Measurements from ENCODE around the gene HIVEP3.

DNA sequence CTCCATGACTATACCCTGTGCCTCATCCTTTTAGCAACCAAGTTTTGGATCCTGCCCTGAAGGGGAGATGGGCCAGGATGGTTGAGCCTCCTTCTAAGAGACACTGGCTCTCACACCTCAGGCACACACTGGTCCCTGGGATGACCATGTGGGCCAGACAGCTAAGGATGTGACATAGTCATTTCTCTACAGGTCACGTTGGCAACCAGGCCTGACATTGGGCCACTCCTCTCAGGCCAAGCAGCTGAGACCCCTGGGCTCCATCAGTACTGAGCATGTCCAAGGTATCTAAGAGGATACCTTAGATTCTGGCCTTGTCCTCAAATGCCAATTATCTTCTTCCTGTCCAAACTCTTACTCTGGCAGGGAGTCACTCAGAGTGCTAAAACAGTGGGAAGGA is 238.7 kb downstream of the HIVEP3 start:
- TF ChIP-seq, protein P1, sequence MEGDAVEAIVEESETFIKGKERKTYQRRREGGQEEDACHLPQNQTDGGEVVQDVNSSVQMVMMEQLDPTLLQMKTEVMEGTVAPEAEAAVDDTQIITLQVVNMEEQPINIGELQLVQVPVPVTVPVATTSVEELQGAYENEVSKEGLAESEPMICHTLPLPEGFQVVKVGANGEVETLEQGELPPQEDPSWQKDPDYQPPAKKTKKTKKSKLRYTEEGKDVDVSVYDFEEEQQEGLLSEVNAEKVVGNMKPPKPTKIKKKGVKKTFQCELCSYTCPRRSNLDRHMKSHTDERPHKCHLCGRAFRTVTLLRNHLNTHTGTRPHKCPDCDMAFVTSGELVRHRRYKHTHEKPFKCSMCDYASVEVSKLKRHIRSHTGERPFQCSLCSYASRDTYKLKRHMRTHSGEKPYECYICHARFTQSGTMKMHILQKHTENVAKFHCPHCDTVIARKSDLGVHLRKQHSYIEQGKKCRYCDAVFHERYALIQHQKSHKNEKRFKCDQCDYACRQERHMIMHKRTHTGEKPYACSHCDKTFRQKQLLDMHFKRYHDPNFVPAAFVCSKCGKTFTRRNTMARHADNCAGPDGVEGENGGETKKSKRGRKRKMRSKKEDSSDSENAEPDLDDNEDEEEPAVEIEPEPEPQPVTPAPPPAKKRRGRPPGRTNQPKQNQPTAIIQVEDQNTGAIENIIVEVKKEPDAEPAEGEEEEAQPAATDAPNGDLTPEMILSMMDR (conservative IDR thresholded peaks at IDR 0.05; ENCODE audit: low read depth, low read length), result no peak
- no peak for TF ChIP-seq EZH2 (IDR thresholded peaks at IDR 0.05; ENCODE audit: borderline replicate concordance, low read depth, low read length, poor library complexity, severe bottlenecking)
